ENCODE measurements around the gene GPX4.

GPX4 gene

DNA sequence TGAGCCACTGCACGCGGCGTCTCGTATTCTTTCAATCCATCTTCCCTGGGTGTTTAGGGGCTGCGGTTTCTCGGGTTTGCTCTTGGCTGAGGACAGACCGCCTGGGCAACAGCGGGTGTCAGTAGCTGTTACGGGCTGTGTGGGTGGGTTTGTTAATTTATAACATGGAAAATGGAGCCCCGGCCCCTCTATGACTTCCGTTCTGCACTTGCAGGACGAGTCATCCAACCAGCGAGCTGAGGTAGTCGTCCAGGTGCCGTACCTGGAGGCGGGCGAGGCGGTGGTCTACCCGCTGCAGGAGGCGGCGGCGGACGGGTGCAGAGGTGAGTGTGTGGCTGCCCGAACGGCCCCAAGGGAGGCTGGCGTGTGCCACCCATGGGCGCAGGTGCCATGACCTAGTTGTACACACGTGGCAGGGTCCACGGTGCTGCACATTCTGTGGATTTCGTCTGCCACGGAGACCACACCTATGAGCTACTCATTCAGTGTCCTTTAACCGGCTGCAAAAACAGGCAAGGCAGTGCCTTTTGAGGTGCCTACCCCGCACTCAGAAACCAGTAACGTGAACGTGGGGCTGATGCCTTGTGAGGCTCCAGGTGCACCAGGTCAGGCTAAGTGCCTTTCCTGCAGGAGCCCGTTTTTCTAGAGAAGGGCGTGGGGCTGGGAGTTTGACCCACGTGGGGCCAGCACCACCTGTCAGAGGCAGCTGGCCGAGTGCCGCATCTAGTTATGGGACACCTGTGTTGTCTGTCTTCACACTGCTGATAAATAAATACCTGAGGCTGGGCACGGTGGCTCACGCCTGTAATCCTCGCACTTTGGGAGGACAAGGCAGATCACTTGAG lies 19.5 kb upstream of the GPX4 start:
- no peak for DNase-seq (ENCODE audit: low spot score)

DNA sequence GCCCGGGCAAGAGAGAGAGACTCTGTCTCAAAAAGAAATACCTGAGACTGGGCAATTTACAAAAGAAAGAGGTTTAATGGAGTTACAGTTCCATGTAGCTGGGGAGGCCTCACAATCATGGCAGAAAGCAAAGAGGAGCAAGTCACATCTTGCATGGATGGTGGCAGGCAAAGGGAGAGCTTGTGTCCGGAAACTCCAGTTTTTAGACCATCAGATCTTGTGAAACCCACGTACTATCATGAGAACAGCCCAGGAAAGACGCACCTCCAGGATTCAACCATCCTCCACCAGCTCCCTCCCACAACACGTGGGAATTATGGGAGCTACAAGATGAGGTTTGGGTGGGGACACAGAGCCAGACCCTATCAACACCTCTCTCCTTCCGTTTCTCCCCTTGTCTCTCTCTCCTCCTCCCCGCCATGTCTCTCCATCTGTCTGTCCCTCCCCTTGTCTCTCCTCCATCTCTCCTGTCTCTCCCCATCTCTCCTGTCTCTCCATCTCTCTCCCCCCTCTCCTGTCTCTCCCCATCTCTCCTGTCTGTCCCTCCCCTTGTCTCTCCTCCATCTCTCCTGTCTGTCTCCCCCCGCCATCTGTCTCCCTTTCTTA lies 18.6 kb upstream of the GPX4 start:
- DNase-seq (ENCODE audit: low spot score) = no peak

DNA sequence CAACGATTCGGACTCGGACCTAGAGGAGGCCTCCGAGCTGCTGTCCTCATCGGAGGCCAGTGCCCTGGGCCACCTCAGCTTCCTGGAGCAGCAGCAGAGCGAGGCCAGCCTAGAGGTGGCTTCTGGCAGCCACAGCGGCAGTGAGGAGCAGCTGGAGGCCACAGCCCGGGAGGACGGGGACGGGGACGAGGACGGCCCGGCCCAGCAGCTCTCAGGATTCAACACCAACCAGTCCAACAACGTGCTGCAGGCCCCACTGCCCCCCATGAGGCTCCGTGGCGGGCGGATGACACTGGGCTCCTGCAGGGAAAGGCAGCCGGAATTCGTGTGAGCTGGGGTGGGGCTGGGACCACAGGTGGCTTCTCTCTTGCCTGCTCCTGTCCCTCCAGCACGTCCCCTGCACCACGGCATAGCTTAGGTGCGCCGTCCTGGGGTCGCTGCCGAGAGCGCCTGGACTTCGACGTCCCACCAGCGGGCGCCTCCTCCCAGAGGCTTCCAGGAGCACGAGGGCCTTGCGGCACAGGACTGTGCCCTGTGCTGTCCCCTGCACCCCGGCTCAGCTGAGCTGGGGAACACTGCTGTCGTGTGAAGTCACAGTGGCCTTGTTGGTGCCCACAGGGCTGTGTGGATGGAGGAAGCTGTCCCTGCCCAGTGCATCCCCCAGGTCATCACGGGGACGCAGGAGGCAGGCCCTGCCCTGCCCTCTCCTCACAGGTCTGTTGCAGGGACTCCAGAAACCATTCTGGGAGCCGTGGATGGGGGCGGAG lies 17.9 kb upstream of the GPX4 start:
- DNase-seq (ENCODE audit: low spot score) = no peak

DNA sequence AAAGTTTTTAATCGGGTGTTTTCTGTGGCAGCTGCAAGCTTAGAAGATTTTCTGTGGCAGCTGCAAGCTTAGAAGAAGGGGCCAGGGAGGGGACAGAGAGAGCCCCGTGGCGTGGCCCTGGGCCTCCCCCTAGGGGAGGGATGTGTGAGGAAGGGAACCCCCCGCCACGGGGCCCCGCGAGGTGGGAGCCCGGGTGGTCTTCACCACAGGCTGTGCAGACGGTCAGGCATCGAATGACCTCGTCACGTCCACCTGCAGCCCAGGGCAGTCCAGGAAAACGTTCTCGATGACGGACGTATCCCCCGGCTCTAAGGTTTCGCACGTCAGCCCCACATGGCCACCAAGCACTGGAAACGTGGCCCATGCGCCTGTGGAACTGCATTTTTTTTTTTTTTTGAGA lies 17.2 kb upstream of the GPX4 start:
- DNase-seq (ENCODE audit: low spot score) = no peak

DNA sequence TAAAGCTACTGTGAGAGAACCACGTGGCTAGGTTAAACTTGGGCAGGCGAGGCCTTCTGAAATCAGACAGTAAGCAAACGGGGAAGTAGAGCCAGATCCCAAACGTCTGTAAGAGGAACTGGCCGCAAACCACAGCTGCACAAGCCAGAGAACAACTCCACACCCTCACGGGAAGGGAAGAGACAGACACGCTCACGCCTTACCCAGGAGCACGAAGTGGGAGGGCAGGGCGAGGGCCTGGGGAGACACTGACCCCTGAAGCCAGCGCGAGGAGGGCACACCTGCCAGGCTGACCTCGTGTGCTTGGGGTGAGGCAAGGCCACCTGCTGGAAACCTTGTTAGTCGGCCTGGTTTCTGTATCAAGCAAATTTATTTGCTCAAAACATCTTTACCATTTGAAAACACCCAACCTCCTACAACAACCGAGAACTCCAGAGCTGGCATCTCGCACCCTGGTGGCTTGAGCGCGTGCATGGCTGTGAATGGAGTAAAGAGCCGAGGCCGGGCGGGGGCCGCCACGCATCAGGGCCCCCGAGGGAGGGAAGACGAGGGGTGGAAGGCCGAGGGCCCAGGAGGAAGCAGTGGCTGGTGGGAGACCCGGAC lies 15.9 kb upstream of the GPX4 start:
- peak; percentile 61 for DNase-seq (ENCODE audit: low spot score)

DNA sequence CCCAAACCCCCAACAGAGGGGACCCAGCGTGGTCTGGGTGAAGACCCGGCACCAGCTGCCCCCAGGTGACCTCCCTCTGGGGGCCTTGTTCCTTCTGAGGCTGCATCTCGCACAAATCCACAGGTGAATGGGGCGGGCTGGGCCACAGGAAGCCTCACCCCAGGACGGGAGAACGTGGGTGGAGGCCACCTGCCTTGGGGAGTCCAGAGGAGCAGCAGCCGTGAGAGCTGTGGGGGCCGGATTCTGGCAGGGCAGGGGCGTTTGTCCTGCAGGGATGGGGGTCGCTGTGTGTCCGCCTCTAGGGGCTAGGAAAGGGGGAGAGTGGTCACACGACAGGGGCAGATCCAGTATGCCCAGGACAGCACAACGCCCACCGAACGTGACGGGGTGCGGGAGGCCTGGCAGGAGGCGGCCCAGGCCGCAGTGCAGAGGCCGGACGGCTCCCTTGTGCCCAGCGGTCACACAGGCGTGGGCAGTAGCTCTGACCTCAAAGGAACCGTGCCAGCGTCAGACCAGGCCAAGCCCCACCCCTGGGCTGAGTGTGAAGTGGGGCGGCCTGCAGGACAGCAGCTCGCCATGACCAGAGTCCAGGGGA lies 15.3 kb upstream of the GPX4 start:
- DNase-seq (ENCODE audit: low spot score) = no peak

DNA sequence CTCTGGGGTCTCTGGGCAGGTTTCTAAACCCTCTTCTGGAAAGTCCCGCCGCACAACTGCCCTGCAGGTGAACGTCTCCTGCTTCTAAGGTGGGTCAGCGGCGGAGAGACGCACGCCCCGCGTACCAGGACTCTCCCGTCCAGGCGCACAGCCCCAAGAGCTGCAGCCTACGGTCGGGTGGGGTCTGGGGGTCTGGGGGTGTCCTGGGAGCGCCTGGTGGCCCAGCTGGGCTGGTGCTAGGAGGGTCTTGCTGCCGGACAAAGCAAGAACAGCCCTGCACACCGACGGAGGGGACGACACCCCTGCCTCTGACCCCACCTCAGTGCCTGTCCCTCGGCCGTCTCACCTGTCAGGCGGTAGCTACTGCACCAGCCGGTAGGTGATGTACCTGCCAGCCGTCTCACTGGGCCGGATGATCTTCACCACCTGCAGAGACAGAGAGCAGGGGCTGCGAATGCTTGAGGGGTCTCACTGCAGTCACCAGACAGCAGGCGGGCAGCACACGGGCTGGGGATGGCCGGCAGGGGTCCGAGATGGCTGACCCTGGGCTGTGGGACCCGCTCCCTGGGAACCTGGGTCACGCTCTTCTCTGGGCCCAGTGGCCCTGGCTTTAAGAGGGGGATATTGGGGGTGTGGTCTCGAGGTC lies 14.5 kb upstream of the GPX4 start:
- DNase-seq (ENCODE audit: low spot score) = no peak

DNA sequence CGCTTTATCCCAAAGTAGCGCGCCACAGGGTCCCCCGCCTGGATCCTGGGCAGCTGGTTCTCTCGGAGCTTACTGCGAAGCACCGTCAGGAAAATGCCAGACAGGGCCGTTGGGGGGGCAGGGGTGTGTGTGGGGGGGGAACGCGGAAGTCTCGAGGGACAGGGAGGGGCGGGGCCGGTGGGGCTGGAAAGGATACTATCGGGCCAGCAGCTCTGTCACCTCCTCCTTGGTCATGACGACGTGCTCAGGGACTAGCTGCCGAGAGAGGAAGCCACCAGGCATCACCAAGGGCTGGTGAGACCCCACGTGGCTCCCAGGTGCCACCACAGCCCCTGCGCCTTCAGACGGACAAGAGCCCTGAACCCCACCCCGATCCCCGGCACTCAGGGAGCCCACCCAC lies 13.9 kb upstream of the GPX4 start:
- DNase-seq (ENCODE audit: low spot score) = no peak

DNA sequence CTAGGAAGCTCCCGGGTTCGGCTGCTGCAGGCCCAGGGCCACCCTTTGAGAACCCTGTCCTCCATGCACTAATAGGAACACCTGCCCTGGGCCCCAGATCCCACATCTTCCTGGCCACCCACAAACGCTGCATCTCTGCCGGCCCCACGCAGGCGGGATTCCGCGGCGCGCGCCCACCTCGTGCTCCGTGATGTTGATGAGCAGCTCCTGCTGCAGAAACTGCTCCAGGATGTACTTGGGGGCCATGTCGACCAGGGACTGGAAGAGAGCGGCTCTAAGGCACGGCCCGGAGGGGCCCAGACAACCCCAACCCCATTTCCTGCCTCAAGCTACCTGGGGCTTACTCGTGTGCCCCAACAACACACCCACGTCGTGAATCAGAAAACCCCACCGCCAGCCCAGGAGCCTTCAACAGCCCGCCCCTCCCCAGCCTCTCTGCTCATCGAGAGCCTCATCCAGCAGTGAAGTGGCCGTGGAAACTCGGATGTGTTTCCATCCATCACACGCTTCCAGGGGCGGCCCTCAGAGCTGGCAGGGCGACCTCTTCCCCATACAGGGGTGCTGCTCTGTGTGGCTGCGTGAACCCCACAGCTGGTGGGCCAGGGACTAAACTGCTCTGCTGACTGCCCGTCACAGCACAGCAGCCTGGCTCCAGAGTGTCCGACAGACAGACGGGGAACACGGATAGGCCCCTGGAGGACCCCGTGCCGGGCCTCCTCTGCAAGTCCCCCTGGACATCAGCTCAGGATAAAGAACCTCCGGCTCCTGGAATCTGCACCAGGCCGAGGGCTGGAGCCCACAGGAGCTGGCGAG lies 12.9 kb upstream of the GPX4 start:
- no peak for DNase-seq (ENCODE audit: low spot score)

DNA sequence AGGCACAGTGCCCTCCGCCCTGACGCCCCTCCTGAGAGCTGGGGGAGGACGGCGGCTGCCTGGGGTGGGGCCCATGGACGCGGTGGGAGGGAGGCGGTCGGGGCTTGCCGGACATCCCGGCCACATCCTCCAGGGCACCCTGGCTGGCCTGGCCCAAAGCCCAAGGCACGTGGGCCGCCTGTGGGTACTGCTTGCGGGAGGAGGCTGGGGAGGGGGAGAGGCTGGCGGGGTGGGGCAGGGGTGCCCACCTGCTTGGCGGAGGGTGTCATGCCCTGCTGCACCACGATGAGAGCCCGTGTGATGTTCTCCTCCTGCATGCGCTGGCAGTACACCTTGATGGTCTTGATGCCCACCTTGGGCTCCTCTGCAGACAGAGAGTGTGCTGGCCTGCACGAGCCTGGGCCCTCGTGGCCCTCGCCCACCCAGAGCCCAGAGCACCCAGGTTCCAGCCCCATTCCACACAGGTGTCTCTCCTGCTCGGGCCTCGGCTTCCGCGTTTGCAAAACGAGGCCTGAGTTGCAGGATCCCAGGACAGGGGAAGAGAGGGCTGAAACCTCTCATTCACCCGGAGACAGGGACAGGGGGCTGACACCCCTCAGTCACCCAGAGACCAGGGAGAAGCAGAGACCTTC lies 12.1 kb upstream of the GPX4 start:
- no peak for DNase-seq (ENCODE audit: low spot score)

DNA sequence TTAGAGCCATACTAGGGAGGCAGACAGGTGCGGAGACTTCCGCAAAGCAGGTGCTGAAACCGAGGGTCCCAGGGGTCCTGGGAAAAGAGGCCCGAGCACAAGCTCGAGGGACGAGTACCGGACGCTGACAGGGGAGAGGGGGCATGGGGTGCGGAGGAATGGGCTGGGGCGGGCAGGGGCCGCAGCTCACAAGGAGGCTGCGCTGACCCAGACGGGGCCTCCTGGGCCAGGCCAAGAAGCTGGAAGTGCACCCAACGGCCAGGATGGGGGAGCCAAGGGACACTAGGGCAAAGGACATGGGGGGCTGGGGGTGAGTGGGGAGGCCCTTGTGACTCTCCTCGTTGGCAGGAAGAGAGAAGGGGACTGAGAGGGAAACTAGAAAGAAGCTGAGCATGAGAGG lies 10.5 kb upstream of the GPX4 start:
- no peak for DNase-seq (ENCODE audit: low spot score)

DNA sequence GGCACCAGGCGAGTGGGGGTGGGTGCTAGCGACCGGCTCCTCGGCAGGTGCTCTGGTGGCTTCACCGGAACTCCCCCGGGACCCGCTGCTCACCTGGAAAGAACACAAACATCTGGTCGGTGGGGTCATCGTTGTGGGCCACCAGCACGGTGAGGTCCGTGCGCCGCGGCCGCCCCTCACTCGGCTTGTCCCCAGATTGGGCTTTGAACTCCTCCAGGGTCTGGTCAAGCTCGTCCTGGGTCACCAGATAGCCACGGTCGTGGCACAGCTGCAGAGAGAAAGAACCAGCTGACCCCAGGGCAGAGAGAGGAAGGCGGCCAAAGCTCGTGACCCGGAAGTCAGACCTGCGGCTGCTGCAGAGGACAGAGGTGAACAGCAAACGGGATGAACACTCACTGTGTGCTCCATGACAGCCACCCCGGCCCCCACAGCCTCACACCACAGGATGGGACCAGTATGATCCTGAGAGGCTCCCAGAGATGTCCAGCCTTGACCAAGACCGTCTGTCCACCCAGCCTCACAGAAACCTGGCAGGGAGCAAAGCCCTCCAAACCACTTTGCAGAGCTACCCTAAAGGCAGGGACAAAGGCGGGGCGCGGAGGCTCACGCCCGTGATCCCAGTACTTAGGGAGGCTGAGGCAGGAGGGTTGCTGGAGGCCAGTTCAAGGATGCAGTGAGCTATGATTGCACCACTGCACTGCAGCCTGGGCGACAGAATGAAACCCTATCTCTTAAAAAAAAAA lies 9.8 kb upstream of the GPX4 start:
- DNase-seq (ENCODE audit: low spot score) = no peak

DNA sequence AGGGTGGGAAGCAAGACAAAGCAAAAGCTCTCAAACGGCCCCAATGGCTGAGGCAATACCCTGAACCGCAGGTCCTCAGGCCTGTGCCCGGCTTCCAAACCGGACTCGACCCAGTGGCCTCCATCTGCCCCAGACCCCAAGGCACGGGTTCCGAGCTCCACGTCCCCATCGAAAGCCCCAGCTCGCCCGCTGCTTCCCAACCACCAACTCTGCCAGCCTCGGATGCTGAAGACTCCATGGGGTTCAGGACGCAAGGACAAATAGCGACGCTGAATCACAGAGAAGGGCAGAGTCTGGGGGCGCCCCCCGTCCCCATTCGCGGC lies 9.2 kb upstream of the GPX4 start:
- no peak for DNase-seq (ENCODE audit: low spot score)

DNA sequence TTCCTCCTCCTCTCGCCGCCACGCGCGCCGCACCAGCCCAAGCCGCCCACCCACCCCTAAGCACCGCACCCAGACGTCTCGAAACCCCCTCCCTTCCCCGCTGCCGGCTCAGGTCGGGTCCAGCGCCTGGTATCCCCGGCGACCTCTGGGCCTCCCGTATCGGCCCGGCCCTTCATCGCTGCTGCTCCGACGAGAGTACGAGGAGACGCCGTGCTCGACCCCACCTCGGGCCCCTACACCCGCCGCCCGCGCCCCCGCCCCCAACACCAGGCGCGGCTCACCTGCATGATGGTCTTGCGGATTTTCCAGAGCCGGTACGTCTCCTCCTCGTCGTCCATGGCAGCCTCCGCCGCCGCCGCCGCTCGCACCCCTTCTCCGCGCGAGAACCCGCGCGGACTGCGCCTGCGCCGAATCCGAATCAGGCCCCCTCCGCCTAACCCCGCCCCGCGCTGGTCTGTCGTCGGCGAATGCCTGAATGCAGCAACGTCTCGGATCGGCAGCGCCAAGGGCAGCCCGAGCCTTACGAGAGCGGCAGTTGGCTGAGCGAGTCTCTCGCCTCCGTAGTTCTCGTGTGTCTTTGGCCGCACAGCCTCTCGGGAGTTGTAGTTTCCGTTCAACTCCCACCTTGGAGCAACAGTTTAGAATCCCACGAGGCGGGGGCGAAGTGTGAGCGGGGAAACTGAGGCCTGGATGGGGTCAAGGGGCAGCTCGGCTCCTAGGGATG lies 8.7 kb upstream of the GPX4 start, which contains the start of gene POLR2E:
Gene POLR2E, minus strand, starts transcription at position 398 of the 724 bp plus-strand sequence. Its CDS starts 60 bp downstream, at position 338.
- peak; percentile 95 for DNase-seq (ENCODE audit: low spot score)

DNA sequence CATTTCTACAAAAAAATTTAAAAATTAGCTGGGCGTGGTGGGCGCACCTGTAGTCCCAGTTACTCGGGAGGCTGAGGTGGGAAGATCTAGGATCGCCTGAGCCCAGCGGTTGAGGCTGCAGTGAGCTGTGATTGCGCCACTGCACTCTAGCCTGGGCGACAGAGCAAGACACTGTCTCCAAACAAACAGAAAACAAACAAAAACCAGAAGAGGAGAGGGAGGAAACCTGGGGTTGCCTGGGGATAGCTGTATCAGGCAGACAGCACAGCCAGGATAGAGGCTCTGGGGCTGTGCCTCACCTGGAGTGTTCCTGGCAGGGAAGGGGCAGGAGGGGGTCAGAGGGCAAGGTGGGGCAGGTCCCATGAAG lies 6.0 kb upstream of the GPX4 start:
- no peak for DNase-seq (ENCODE audit: low spot score)

DNA sequence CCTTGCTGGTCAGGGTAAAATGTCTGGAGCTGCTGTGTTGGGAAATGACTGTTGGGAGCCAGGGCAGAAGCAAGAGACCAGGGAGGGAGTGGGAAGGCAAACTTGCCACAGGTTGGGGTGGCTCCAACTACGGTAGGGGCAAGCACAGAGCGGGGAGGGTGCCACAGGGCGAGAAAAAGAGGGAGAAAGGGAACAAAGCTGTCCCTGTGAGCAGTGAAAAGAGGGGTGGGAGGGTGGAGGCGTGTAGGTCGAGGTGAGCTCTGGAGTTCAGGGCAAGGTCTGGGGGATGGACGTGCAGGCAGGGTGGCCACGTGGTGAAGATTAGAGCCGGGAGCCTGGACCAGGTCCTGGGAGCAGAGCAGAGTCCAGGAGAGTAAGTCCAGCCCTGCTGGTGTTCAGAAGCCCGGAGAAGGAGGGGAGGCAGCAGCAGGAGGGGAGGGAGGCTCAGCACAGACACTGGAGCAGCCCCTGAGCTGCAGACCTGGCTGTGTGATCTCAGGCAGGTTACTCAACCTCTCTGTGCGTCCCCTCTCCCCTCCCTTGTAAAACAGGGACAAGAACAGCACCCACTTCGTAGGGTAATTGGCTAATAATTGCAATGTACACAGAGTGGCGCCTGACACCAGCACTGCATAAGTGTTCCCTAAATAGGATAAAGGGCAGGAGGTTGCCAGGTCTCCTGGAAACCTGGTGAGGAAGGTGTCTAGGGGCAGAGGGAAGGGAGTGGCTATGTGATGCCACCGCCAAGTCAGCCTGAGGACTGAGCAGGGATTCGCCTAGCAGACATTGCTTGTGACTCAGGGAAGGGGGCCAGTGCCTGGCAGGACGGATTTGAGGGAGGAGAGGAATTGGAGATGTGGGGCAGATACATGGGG lies 5.4 kb upstream of the GPX4 start:
- no peak for DNase-seq (ENCODE audit: low spot score)

DNA sequence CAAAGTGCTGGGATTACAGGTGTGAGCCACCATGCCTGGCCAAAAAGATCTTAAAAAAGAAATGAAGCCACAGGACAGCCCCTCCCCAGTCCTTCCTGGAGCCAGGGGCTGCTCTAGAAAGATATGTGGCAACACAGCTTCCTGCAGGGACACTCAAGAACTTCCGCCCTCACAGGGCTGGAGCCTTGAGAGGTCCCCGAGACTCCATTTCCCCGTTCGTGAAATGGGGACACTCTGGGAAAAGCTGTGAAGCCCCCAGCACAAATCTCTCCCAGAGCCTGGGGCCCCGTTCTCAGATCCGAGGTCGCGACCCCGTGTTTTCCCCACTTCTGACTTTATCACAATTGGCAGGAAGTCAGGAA lies 2.5 kb upstream of the GPX4 start:
- DNase-seq (ENCODE audit: low spot score) = no peak
